Mesothelial cell of epicardium (in vitro differentiated cells): Measurements from ENCODE around the gene UPF3A. TPM values are rescaled to one million over a fixed set of nuclear protein-coding genes. Genes with fewer than 3 reads are reported as not detected.
A peak's percentile ranks its signal among the peaks of the same experiment; 100 is the strongest.

Experiments
- DNase-seq, 2 experiments: peaks; one replicate each; pipeline ENCODE4 v3.0.0; 2021; ENCODE audit warnings: low spot score in 2 of 2; ENCODE audit not compliant: unreplicated experiment in 2 of 2
- H3K27ac Mint-ChIP-seq: 2 replicates; pipeline ENCODE4 v1.8.0; 2021; ENCODE audit warnings: mixed read lengths
- H3K27me3 Mint-ChIP-seq: 2 replicates; pipeline ENCODE4 v1.8.0; 2021; ENCODE audit warnings: low read depth, mixed read lengths
- H3K36me3 Mint-ChIP-seq: 2 replicates; pipeline ENCODE4 v1.8.0; 2021; ENCODE audit warnings: mixed read lengths
- H3K4me1 Mint-ChIP-seq: 2 replicates; pipeline ENCODE4 v1.8.0; 2021; ENCODE audit warnings: mixed read lengths
- H3K4me3 Mint-ChIP-seq: 2 replicates; pipeline ENCODE4 v1.8.0; 2021; ENCODE audit warnings: mild to moderate bottlenecking, moderate library complexity, mixed read lengths
- H3K9me3 Mint-ChIP-seq: 2 replicates; pipeline ENCODE4 v1.8.0; 2021; ENCODE audit warnings: mixed read lengths
- CTCF ChIP-seq: fragments of 200-600 bp; sonication (generic); IDR thresholded peaks from one replicate; pipeline ENCODE4 v1.5.0; 2021; ENCODE audit warnings: antibody characterized with exemption; ENCODE audit not compliant: unreplicated experiment
- total RNA-seq: library from RNA; stranded (reverse); gene quantifications from 3 replicates; pipeline ENCODE4 v1.2.1, GENCODE V29; 2021

UPF3A gene
- total RNA-seq, 1 donor from 2014 or later = 123 TPM

DNA sequence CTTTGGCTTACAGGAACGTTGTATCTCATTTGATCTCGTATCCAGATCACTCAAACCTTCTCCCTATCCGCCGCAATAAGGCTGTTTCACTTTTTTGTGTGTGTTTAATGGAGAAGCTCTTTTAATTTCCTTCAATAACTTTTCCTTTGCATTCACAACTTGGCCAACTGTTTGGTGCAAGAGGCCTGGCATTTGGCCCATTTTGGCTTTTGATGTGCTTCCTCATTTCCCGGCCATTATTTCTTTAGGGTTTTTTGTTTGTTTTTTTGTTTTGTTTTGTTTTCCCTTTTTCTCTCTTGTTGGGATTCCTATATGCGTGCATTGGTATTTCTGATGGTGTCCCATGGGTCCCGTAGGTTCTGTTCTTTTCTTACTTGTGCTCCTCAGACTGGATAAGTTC, 6.1 kb upstream of the UPF3A start:
- no peak for DNase-seq
- no peak overlapping the region for H3K27ac Mint-ChIP-seq

DNA sequence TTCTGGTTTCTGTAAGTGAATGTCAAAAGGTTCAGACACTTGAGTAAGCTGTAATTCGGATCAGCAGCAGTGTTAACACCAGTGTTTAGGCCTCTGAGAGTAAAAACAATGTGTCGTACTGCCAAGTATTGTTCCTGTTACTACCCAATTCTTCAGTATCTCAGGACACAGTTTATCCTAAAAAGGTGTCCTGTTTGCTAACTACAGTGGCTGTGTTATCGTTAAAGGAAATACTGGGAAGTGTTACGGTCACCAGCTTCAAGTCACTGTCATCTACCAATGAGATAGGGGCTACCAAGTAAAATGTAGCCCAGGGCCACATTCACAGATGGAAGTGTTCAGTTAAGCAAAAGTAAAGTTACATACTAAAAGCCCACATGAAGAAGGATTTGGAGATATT, 2.3 kb upstream of the UPF3A start:
- H3K27me3 Mint-ChIP-seq = no peaks in the 10 kb centered on the region
- H3K27ac Mint-ChIP-seq = peak overlapping the region; percentile 97
- H3K4me3 Mint-ChIP-seq = no peak overlapping the region
- peaks cover 18% of the 10 kb centered on the region for H3K36me3 Mint-ChIP-seq
- H3K4me1 Mint-ChIP-seq = peaks cover 24% of the 10 kb centered on the region
- no peak for DNase-seq
- H3K9me3 Mint-ChIP-seq = no peaks in the 10 kb centered on the region
- no peak for TF ChIP-seq CTCF

More for the DNA sequence above, 6.1 kb upstream of the UPF3A start:
- peaks cover 7% of the 10 kb centered on the region for H3K4me1 Mint-ChIP-seq
- peaks cover 38% of the 10 kb centered on the region for H3K36me3 Mint-ChIP-seq
- no peak overlapping the region for H3K4me3 Mint-ChIP-seq
- TF ChIP-seq CTCF = no peak
- no peaks in the 10 kb centered on the region for H3K27me3 Mint-ChIP-seq
- no peaks in the 10 kb centered on the region for H3K9me3 Mint-ChIP-seq

DNA sequence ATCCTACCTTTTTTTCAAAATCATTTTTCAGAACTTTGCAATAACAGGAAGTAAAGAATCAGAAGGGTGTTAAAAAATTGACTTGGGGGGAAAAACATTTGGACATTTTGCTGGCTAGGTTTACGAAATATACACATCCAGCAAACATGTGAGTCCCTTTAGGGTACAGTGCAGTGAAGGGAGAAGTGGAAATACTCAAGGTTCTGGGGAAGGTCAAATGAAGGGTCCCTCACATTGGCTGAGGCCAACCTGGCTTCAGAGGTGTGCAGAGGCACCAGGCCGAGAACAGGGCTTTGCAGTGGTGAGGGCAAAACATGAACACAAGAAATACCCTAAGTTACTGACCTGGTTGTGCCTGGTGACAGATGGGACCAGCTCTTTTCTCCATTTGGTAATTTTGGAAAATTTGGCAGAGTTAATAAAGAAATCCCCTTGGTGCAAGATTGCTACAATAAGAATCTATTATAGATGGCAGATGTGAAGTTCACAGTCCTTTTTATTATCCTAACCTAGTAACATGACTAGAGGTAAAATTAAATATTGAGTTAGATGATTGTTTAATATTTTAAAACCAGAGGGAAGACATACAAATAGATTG, 1.5 kb upstream of the UPF3A start:
- Mint-ChIP-seq H3K9me3 (no peaks in the 10 kb centered on the region), H3K36me3 (peaks cover 17% of the 10 kb centered on the region), H3K4me1 (peaks cover 26% of the 10 kb centered on the region), H3K27ac (peak overlapping the region; percentile 97), H3K27me3 (no peaks in the 10 kb centered on the region), H3K4me3 (peak overlapping the region; percentile 92)
- TF ChIP-seq CTCF = no peak
- no peak for DNase-seq

DNA sequence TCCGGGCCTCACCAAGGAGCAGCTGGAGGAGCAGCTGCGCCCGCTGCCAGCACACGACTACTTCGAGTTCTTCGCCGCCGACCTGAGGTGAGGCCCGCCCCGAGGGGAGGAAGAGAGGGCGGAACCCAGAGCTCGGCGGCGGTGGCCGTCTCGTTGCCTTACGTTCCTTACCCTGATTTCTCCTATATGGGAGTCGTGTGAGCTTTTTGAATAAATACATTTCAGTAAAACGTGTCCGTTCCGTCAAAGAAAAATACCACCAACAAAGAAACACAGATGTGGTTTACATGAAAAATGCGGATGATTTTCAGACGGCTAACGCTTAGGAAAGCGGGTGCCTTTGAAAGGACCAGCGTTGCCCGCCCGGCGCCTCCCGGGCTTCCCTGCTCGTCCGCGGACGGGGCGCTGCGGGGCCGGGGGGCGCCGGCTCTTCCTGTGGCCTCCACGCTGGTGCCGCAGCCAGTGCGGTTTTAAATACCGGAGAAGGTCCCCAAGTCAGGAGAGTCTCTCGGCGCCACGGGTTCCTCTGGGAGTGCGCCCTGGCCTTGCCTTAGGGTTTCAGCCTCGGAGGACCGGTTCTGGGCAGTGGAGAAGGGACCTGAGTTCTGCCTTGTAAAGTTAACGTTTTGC, 755 bp downstream of the UPF3A start:
- H3K4me3 Mint-ChIP-seq = peak overlapping the region; percentile 89
- H3K9me3 Mint-ChIP-seq = no peaks in the 10 kb centered on the region
- DNase-seq = peak; percentile 34 to 80
- peaks cover 27% of the 10 kb centered on the region for H3K4me1 Mint-ChIP-seq
- TF ChIP-seq CTCF = no peak
- H3K27me3 Mint-ChIP-seq = no peaks in the 10 kb centered on the region
- peaks cover 21% of the 10 kb centered on the region for H3K36me3 Mint-ChIP-seq
- H3K27ac Mint-ChIP-seq = peak overlapping the region; percentile 96

- Mint-ChIP-seq H3K27ac (peak overlapping the region; percentile 48), H3K27me3 (no peaks in the 10 kb centered on the region), H3K9me3 (no peaks in the 10 kb centered on the region), H3K36me3 (peaks cover 24% of the 10 kb centered on the region), H3K4me3 (peak overlapping the region; percentile 40), H3K4me1 (peaks cover 27% of the 10 kb centered on the region)
- no peak for DNase-seq
- TF ChIP-seq CTCF = no peak
These were observed 2.2 kb downstream of the UPF3A start for GRCh38 chr13:114283576-114283975.
